Progenitor cell of endocrine pancreas (in vitro differentiated cells): Measurements from ENCODE around the gene GRIA4. TPM values are rescaled to one million over a fixed set of nuclear protein-coding genes. Genes with fewer than 3 reads are reported as not detected.
"Not testable (repeated sequence)": the region's sequence is repeated elsewhere in the genome, so short reads cannot be mapped to it uniquely, and the experiment has no call there.

Experiments
- DNase-seq: peaks from one replicate; pipeline ENCODE4 v3.0.0; 2021; ENCODE audit warnings: low spot score; ENCODE audit not compliant: unreplicated experiment
- H3K27ac Mint-ChIP-seq: 2 replicates; pipeline ENCODE4 v1.8.0; 2021; ENCODE audit warnings: mild to moderate bottlenecking, moderate library complexity, mixed read lengths
- H3K27me3 Mint-ChIP-seq: 2 replicates; pipeline ENCODE4 v1.8.0; 2021; ENCODE audit warnings: mixed read lengths
- H3K36me3 Mint-ChIP-seq: 2 replicates; pipeline ENCODE4 v1.8.0; 2022; ENCODE audit warnings: mixed read lengths; ENCODE audit not compliant: insufficient read depth
- H3K4me1 Mint-ChIP-seq: 2 replicates; pipeline ENCODE4 v1.8.0; 2021; ENCODE audit warnings: low read depth, mixed read lengths
- H3K4me3 Mint-ChIP-seq: 2 replicates; pipeline ENCODE4 v1.8.0; 2021; ENCODE audit warnings: low read depth, mild to moderate bottlenecking, moderate library complexity, mixed read lengths
- H3K9me3 Mint-ChIP-seq: 2 replicates; pipeline ENCODE4 v1.8.0; 2021; ENCODE audit warnings: low read depth, mixed read lengths
- CTCF ChIP-seq: fragments of 200-600 bp; sonication (generic); IDR thresholded peaks from one replicate; pipeline ENCODE4 v1.5.0; 2021; ENCODE audit warnings: antibody characterized with exemption, mild to moderate bottlenecking; ENCODE audit not compliant: unreplicated experiment
- total RNA-seq: library from RNA; stranded (reverse); gene quantifications from 2 replicates; pipeline ENCODE4 v1.2.1, GENCODE V29; 2021

Gene GRIA4
- total RNA-seq, 1 donor from 2014 or later, result 1.3 TPM

- DNase-seq, result no peak
- Mint-ChIP-seq H3K27me3 (no peaks in the 10 kb centered on the region), H3K27ac (no peak overlapping the region), H3K9me3 (no peaks in the 10 kb centered on the region), H3K4me3 (no peak overlapping the region), H3K36me3 (no peaks in the 10 kb centered on the region), H3K4me1 (peaks cover 6% of the 10 kb centered on the region)
- no peak for TF ChIP-seq CTCF
Observed at GRCh38 chr11:105781807-105782206, 171.9 kb downstream of the GRIA4 start.

GRCh38 chr11:105783216-105783615 is 173.3 kb downstream of the GRIA4 start:
- H3K27ac Mint-ChIP-seq, result no peak overlapping the region
- H3K4me1 Mint-ChIP-seq, result peaks cover 7% of the 10 kb centered on the region
- no peaks in the 10 kb centered on the region for H3K9me3 Mint-ChIP-seq
- no peak overlapping the region for H3K4me3 Mint-ChIP-seq
- no peaks in the 10 kb centered on the region for H3K27me3 Mint-ChIP-seq
- no peak for TF ChIP-seq CTCF
- no peak for DNase-seq
- no peaks in the 10 kb centered on the region for H3K36me3 Mint-ChIP-seq

- not testable (repeated sequence) for H3K4me1 Mint-ChIP-seq, H3K27ac Mint-ChIP-seq, H3K4me3 Mint-ChIP-seq, H3K36me3 Mint-ChIP-seq, DNase-seq, H3K9me3 Mint-ChIP-seq, H3K27me3 Mint-ChIP-seq
Observed at GRCh38 chr11:105785850-105786249, 176.0 kb downstream of the GRIA4 start.

GRCh38 chr11:105786741-105787140 is 176.9 kb downstream of the GRIA4 start:
- no peaks in the 10 kb centered on the region for H3K9me3 Mint-ChIP-seq
- DNase-seq, result no peak
- no peaks in the 10 kb centered on the region for H3K27me3 Mint-ChIP-seq
- TF ChIP-seq CTCF, result no peak
- H3K4me1 Mint-ChIP-seq, result peaks cover 4% of the 10 kb centered on the region
- H3K27ac Mint-ChIP-seq, result no peak overlapping the region
- H3K36me3 Mint-ChIP-seq, result no peaks in the 10 kb centered on the region
- H3K4me3 Mint-ChIP-seq, result no peak overlapping the region

- no peak for TF ChIP-seq CTCF
- no peaks in the 10 kb centered on the region for H3K27me3 Mint-ChIP-seq
- no peak for DNase-seq
- no peaks in the 10 kb centered on the region for H3K36me3 Mint-ChIP-seq
- H3K4me1 Mint-ChIP-seq, result peaks cover 4% of the 10 kb centered on the region
- no peak overlapping the region for H3K4me3 Mint-ChIP-seq
- no peak overlapping the region for H3K27ac Mint-ChIP-seq
- H3K9me3 Mint-ChIP-seq, result no peaks in the 10 kb centered on the region
Observed at GRCh38 chr11:105789579-105790420, 179.9 kb downstream of the GRIA4 start.

GRCh38 chr11:105790840-105791239 is 181.0 kb downstream of the GRIA4 start:
- no peak for TF ChIP-seq CTCF
- H3K27ac Mint-ChIP-seq, result no peak overlapping the region
- peaks cover 4% of the 10 kb centered on the region for H3K4me1 Mint-ChIP-seq
- no peaks in the 10 kb centered on the region for H3K27me3 Mint-ChIP-seq
- no peak overlapping the region for H3K4me3 Mint-ChIP-seq
- no peaks in the 10 kb centered on the region for H3K36me3 Mint-ChIP-seq
- no peak for DNase-seq
- no peaks in the 10 kb centered on the region for H3K9me3 Mint-ChIP-seq
